ENCODE results near the gene CHMP4B. TPM values are rescaled to one million over a fixed set of nuclear protein-coding genes. Genes with fewer than 3 reads are reported as not detected.

CHMP4B gene
- total RNA-seq, 4 donors from 2014 or later: 57.4 to 109 (median 82.7) TPM

DNA sequence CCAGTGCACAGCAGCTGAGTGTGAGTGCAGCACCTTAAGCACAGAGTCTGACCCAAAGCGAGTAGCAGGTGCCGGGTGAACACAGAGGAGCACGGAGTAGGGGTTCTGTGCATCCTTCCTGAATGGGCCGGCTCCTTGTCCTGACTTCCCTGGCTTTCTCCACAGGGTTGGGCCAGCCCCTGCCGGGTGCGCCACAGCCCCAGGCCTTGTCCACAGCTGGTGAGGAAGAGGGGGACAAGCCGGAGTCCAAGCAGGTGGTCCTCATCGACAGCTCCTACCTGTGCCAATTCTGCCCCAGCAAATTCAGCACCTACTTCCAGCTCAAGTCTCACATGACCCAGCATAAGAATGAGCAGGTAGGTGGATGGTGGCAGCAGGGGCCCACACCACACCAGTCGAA lies 44.5 kb upstream of the CHMP4B start:
- no peak for TF ChIP-seq POLR2A (IDR thresholded peaks at IDR 0.05)
- TF ChIP-seq, protein P1, sequence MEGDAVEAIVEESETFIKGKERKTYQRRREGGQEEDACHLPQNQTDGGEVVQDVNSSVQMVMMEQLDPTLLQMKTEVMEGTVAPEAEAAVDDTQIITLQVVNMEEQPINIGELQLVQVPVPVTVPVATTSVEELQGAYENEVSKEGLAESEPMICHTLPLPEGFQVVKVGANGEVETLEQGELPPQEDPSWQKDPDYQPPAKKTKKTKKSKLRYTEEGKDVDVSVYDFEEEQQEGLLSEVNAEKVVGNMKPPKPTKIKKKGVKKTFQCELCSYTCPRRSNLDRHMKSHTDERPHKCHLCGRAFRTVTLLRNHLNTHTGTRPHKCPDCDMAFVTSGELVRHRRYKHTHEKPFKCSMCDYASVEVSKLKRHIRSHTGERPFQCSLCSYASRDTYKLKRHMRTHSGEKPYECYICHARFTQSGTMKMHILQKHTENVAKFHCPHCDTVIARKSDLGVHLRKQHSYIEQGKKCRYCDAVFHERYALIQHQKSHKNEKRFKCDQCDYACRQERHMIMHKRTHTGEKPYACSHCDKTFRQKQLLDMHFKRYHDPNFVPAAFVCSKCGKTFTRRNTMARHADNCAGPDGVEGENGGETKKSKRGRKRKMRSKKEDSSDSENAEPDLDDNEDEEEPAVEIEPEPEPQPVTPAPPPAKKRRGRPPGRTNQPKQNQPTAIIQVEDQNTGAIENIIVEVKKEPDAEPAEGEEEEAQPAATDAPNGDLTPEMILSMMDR (IDR thresholded peaks at IDR 0.05 in 4 of 5, conservative IDR thresholded peaks at IDR 0.05 in 1 of 5): no peak
- H3K36me3 ChIP-seq: peaks cover 0 to 29% of the 10 kb centered on the region in 2 donors
- no peaks in the 10 kb centered on the region for H3K9me3 ChIP-seq
- no peak overlapping the region for H3K27ac ChIP-seq
- in situ Hi-C loops (cut with MboI; ENCODE audit: low sequenced_read_pairs in 4 of 4): no loop called here
- DNase-seq (no peak), ATAC-seq (no peak)
- intact Hi-C loops (cut with DNase I; ENCODE audit: low total_unique reads): no loop called here
- no peaks in the 10 kb centered on the region for H3K4me1 ChIP-seq
- no peak overlapping the region for H3K4me3 ChIP-seq
- no peaks in the 10 kb centered on the region for H3K27me3 ChIP-seq

DNA sequence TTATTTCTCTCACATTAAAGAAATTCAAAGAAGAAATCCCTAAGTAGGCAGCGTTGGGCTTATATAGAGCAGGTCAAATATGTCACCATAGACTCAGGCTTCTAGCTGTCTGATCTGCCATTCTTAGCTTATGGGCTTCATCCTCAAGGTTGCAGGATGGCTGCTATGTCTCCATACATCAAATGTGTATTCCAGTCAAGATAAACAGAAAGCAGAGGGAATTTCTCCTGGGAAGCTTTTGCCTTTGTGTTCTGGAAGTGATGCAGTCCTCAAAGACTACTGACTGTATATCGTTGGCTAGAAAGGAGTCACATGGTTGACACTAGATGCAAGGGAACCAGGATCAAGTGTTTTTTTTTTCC lies 43.4 kb upstream of the CHMP4B start:
- Histone ChIP-seq H3K4me3 (no peak overlapping the region), H3K27me3 (no peaks in the 10 kb centered on the region), H3K27ac (no peak overlapping the region), H3K4me1 (no peaks in the 10 kb centered on the region), H3K9me3 (no peaks in the 10 kb centered on the region), H3K36me3 (peaks cover 0 to 25% of the 10 kb centered on the region in 2 donors)
- in situ Hi-C loops (cut with MboI; ENCODE audit: low sequenced_read_pairs in 4 of 4) (no loop called here), intact Hi-C loops (cut with DNase I; ENCODE audit: low total_unique reads) (no loop called here)
- ATAC-seq (no peak), DNase-seq (no peak)
- no peak for TF ChIP-seq POLR2A (IDR thresholded peaks at IDR 0.05)
- TF ChIP-seq, protein P1 (IDR thresholded peaks at IDR 0.05 in 4 of 5, conservative IDR thresholded peaks at IDR 0.05 in 1 of 5): no peak

DNA sequence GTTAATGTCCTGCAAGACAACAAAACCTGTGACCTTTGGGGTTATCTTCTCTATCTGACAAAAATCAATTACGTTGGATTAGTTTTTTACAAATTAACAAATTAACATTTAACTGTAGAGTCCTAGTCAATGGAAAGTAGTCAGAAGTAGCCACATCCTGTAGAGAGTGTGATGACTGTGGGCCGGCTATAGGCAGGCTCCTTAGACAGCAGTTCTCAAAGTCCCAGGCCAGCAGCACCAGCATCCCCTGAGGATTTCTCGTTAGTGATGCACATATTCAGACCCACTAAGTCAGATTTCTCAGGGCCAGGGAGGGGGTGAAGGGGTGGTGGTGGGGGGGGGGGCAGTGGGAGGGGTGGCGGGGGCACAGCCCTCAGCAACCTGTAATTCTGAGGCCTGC lies 42.1 kb upstream of the CHMP4B start:
- Histone ChIP-seq H3K9me3 (no peaks in the 10 kb centered on the region), H3K27ac (no peak overlapping the region), H3K4me3 (no peak overlapping the region), H3K4me1 (no peaks in the 10 kb centered on the region), H3K27me3 (no peaks in the 10 kb centered on the region), H3K36me3 (peaks cover 0 to 25% of the 10 kb centered on the region in 2 donors)
- no peak for TF ChIP-seq POLR2A (IDR thresholded peaks at IDR 0.05)
- TF ChIP-seq, protein P1 (IDR thresholded peaks at IDR 0.05 in 4 of 5, conservative IDR thresholded peaks at IDR 0.05 in 1 of 5): no peak
- ATAC-seq (no peak), DNase-seq (no peak)
- in situ Hi-C loops (cut with MboI; ENCODE audit: low sequenced_read_pairs in 4 of 4): no loop called here
- intact Hi-C loops (cut with DNase I; ENCODE audit: low total_unique reads): no loop called here

DNA sequence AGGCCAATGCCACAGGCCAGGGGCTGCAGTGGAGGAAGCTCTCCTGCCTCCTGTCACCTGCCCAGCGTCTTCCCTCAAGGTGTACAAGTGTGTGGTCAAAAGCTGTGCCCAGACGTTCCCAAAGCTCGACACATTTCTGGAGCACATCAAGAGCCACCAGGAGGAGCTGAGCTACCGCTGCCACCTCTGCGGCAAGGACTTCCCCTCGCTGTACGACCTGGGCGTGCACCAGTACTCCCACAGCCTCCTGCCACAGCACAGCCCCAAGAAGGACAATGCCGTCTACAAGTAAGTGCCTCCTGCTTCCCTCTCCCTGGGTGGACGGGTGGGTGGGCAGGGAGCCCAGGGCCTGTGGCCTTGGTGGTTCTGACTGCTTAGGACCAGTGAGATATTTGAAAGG lies 41.1 kb upstream of the CHMP4B start:
- no peak for TF ChIP-seq POLR2A (IDR thresholded peaks at IDR 0.05)
- TF ChIP-seq, protein P1 (IDR thresholded peaks at IDR 0.05 in 4 of 5, conservative IDR thresholded peaks at IDR 0.05 in 1 of 5): peak in 1 of 5 experiments; percentile 12
- H3K27me3 ChIP-seq: no peaks in the 10 kb centered on the region
- DNase-seq: no peak
- H3K4me3 ChIP-seq: no peak overlapping the region
- no peak overlapping the region for H3K27ac ChIP-seq
- intact Hi-C loops (cut with DNase I; ENCODE audit: low total_unique reads): no loop called here
- peaks cover 0 to 25% of the 10 kb centered on the region in 2 donors for H3K36me3 ChIP-seq
- H3K4me1 ChIP-seq: no peaks in the 10 kb centered on the region
- no peak for ATAC-seq
- in situ Hi-C loops (cut with MboI; ENCODE audit: low sequenced_read_pairs in 4 of 4): no loop called here
- H3K9me3 ChIP-seq: no peaks in the 10 kb centered on the region

DNA sequence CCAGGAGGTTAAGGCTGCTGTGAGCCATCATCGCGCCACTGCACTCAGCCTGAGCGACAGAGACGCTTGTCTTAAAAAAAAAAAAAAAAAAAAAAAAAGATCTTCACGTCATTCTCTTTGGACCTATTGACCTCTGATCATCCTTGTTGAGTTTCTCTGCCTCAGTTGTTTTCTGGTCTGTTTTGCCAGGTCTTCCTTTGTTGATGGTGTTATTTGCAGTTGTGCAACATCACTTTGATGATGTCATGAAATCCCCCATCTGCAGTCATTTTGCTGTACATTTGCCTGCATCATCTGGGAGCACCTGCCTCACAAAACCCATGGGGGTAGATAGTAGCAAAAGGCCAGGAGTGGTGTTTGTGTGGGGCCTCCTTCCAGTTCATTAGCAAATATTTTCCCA lies 39.2 kb upstream of the CHMP4B start:
- in situ Hi-C loops (cut with MboI; ENCODE audit: low sequenced_read_pairs in 4 of 4) (no loop called here), intact Hi-C loops (cut with DNase I; ENCODE audit: low total_unique reads) (no loop called here)
- H3K4me1 ChIP-seq: no peaks in the 10 kb centered on the region
- H3K36me3 ChIP-seq: peaks cover 0 to 19% of the 10 kb centered on the region in 2 donors
- no peak overlapping the region for H3K4me3 ChIP-seq
- H3K9me3 ChIP-seq: no peaks in the 10 kb centered on the region
- no peak for DNase-seq
- H3K27me3 ChIP-seq: no peaks in the 10 kb centered on the region
- TF ChIP-seq POLR2A (IDR thresholded peaks at IDR 0.05): no peak
- TF ChIP-seq, protein P1 (IDR thresholded peaks at IDR 0.05 in 4 of 5, conservative IDR thresholded peaks at IDR 0.05 in 1 of 5): no peak
- no peak overlapping the region for H3K27ac ChIP-seq
- ATAC-seq: no peak
